ENCODE results near the gene CMTM3. TPM values are rescaled to one million over a fixed set of nuclear protein-coding genes. Genes with fewer than 3 reads are reported as not detected.

The CMTM3 gene
- total and polyA plus RNA-seq, 9 of the 15 experiments (the other 6 are each of a cell fraction or from before 2014, with no cell fraction given): 4.6 to 33.4 (median 17.5) TPM

- intact Hi-C loops (cut with micrococcal nuclease): no loop called here
- in situ Hi-C loops (cut with MboI): no loop called here
- Histone ChIP-seq H2AFZ (ENCODE audit: low read depth, low read length) (peak overlapping the region; percentile 20; the same call in 1 of the 2 replicates), H3K9ac (ENCODE audit: insufficient read depth in 1 of 2, low read depth in 2 of 2, low read length in 2 of 2) (no peak overlapping the region; a peak in 1 of 4 replicates), H3K9me3 (replicated peaks; ENCODE audit: control insufficient read depth, insufficient read depth, low read depth, low read length) (no peaks in the 10 kb centered on the region), H3K4me2 (ENCODE audit: insufficient read depth, low read length) (no peak overlapping the region), H3K36me3 (ENCODE audit: control insufficient read depth, insufficient read depth, low read length) (no peaks in the 10 kb centered on the region), H3K4me3 (no peak overlapping the region), H3K4me1 (replicated peaks in 1 of 2; ENCODE audit: control insufficient read depth in 2 of 2, insufficient read depth in 2 of 2, low read length in 2 of 2) (peaks cover 4 to 15% of the 10 kb centered on the region in 2 experiments; a peak in 3 of 5 replicates), H3K9me1 (ENCODE audit: control insufficient read depth, insufficient read depth, low read length) (no peaks in the 10 kb centered on the region), H4K20me1 (replicated peaks; ENCODE audit: control insufficient read depth, insufficient read depth, low read length) (no peaks in the 10 kb centered on the region), H3K27me3 (ENCODE audit: control insufficient read depth in 2 of 2, insufficient read depth in 2 of 2, low read length in 2 of 2) (no peaks in the 10 kb centered on the region), H3K79me2 (ENCODE audit: control insufficient read depth, insufficient read depth, low read length) (no peaks in the 10 kb centered on the region), H3K27ac (ENCODE audit: extremely low read depth, low read depth, low read length) (no peak overlapping the region)
- ATAC-seq: peak; percentile 64
- TF ChIP-seq SMAD2 (IDR thresholded peaks at IDR 0.05; ENCODE audit: low read depth, low read length): no peak
- no peak for TF ChIP-seq ZNF79 (CRISPR knock-in tag; IDR thresholded peaks at IDR 0.05; ENCODE audit: low read depth)
- TF ChIP-seq NR2C2 (CRISPR knock-in tag; IDR thresholded peaks at IDR 0.05): no peak
- 0 out of 2 replicates have a peak, but pooled peaks have one; percentile 12 for TF ChIP-seq NR2C2 (tag; IDR thresholded peaks at IDR 0.05)
- TF ChIP-seq MAFG (tag; conservative IDR thresholded peaks at IDR 0.05): peak; percentile 69
- TF ChIP-seq ZNF316 (IDR thresholded peaks at IDR 0.05): peak; percentile 79
- TF ChIP-seq ZNF592 (IDR thresholded peaks at IDR 0.05): no peak
- peak; percentile 51 for TF ChIP-seq MAFK (IDR thresholded peaks at IDR 0.05; ENCODE audit: low read length)
- TF ChIP-seq MAFF (IDR thresholded peaks at IDR 0.05; ENCODE audit: low read length): peak; percentile 38
- TF ChIP-seq DPF2 (IDR thresholded peaks at IDR 0.05): no peak
- TF ChIP-seq SUPT5H (IDR thresholded peaks at IDR 0.05): no peak
- peak; percentile 74 for TF ChIP-seq NFE2 (IDR thresholded peaks at IDR 0.05; ENCODE audit: low read depth)
- peak; percentile 79 for TF ChIP-seq C11orf30 (IDR thresholded peaks at IDR 0.05; ENCODE audit: low read depth)
- TF ChIP-seq SLC30A9 (CRISPR knock-in tag; IDR thresholded peaks at IDR 0.05): no peak
- no peak for TF ChIP-seq ELF4 (CRISPR knock-in tag; IDR thresholded peaks at IDR 0.05)
- DNase-seq (ENCODE audit: extremely low read depth in 1 of 4, low spot score in 3 of 4): peak in 2 of 4 experiments; percentile 33 to 40
- FAIRE-seq: no peak
- ChIA-PET POLR2A (interaction anchor here (0.6 to 1.8 kb wide), 4 partner anchors 9 to 28 kb away, joined by 3 to 11 read pairs (median 4); no protein-coding TSS in a partner anchor), CTCF (ENCODE audit: low intra/inter-chr PET ratio) (no interaction called here)
- WGBS (ENCODE audit: insufficient coverage, low coverage, missing lambda C conversion rate): 4% methylated on average over 2 of the region's 2 CpGs
- BruUV-seq (replicated peaks): no TSS peak
Measured at GRCh38 chr16:66572356-66572755, 32.1 kb upstream of the CMTM3 start.
